Caco-2 (cell line): ENCODE measurements around the gene CNDP1. TPM values are rescaled to one million over a fixed set of nuclear protein-coding genes. Genes with fewer than 3 reads are reported as not detected.

Experiments
- BruUV-seq: library from RNA; stranded (reverse); fragments of 400-500 nt; replicated peaks from 2 replicates; lab custom pipeline; 2021; lab: Mats Ljungman, UMichigan
- CTCF ChIA-PET: fragments of 300-600 bp; sonication (Branson Sonifier 250); formaldehyde crosslinking; loops from one replicate; lab custom pipeline; 2022; ENCODE audit warnings: antibody characterized with exemption; lab: Charles Lee
- POLR2A ChIA-PET: fragments of 300-600 bp; sonication (Branson Sonifier 250); formaldehyde crosslinking; loops from one replicate; lab custom pipeline; 2022; ENCODE audit warnings: antibody characterized with exemption; lab: Charles Lee
- DNase-seq, 2 experiments: peaks; one replicate each; pipeline versions ENCODE4 v3.0.0 to v3.0.0-alpha.2; 2020 to 2022
- H3K27me3 ChIP-seq: replicated peaks from 2 replicates; pipeline ENCODE4 v1.6.0; 2011; ENCODE audit warnings: low read length; ENCODE audit not compliant: control insufficient read depth, insufficient read depth
- H3K36me3 ChIP-seq: 2 replicates; pipeline ENCODE4 v1.5.1; 2011; ENCODE audit warnings: low read length; ENCODE audit not compliant: control insufficient read depth, insufficient read depth
- H3K4me1 ChIP-seq: fragments of 250-450 bp; sonication (Bioruptor Pico); 2 replicates; pipeline ENCODE4 v1.5.1; 2020; ENCODE audit warnings: mild to moderate bottlenecking
- H3K4me3 ChIP-seq: 2 replicates; pipeline ENCODE4 v1.5.1; 2011; ENCODE audit warnings: low read depth, mild to moderate bottlenecking, control low read depth, low read length
- H3K9me3 ChIP-seq: fragments of 250-450 bp; sonication (Bioruptor Pico); 2 replicates; pipeline ENCODE4 v1.5.1; 2020; ENCODE audit warnings: mild to moderate bottlenecking, moderate library complexity
- H3K27ac Mint-ChIP-seq: one replicate; pipeline ENCODE4 v1.8.0; 2022; ENCODE audit warnings: mixed read lengths; ENCODE audit not compliant: unreplicated experiment
- H3K27me3 Mint-ChIP-seq: one replicate; pipeline ENCODE4 v1.8.0; 2022; ENCODE audit warnings: mixed read lengths; ENCODE audit not compliant: insufficient read depth, unreplicated experiment
- H3K36me3 Mint-ChIP-seq: one replicate; pipeline ENCODE4 v1.8.0; 2022; ENCODE audit warnings: mild to moderate bottlenecking, mixed read lengths; ENCODE audit not compliant: insufficient read depth, unreplicated experiment
- H3K4me1 Mint-ChIP-seq: one replicate; pipeline ENCODE4 v1.8.0; 2022; ENCODE audit warnings: low read depth, mixed read lengths; ENCODE audit not compliant: unreplicated experiment
- H3K4me3 Mint-ChIP-seq: one replicate; pipeline ENCODE4 v1.8.0; 2022; ENCODE audit warnings: mild to moderate bottlenecking, moderate library complexity, mixed read lengths; ENCODE audit not compliant: unreplicated experiment
- H3K9me3 Mint-ChIP-seq: one replicate; pipeline ENCODE4 v1.8.0; 2022; ENCODE audit warnings: mixed read lengths; ENCODE audit not compliant: unreplicated experiment
- CTCF ChIP-seq, 2 experiments: fragments of 200-600 bp in 1 of 2; IDR thresholded peaks; 1 replicate in 1 of 2; 2 replicates in 1 of 2; pipeline versions ENCODE4 v1.5.1 to v1.8.0; 2011 to 2022; ENCODE audit warnings: antibody characterized with exemption in 1 of 2, control low read depth in 1 of 2, inconsistent platforms in 1 of 2, low read depth in 1 of 2, low read length in 1 of 2, mild to moderate bottlenecking in 1 of 2, moderate library complexity in 1 of 2; ENCODE audit not compliant: insufficient read depth in 1 of 2, severe bottlenecking in 1 of 2, unreplicated experiment in 1 of 2
- intact Hi-C: fragments of 100-400 bp; cut with micrococcal nuclease; formaldehyde crosslinking; loops from one replicate; pipeline ENCODE4 v1.10.0; 2022; ENCODE audit not compliant: unreplicated experiment
- total RNA-seq: library from RNA; stranded (reverse); gene quantifications from 2 replicates; pipeline ENCODE4 v1.2.3, GENCODE V29; 2022

CNDP1 gene
- total RNA-seq, 1 experiment from 2014 or later: 0.48 TPM

- H3K27me3 Mint-ChIP-seq: no peaks in the 10 kb centered on the region
- Histone ChIP-seq H3K4me3 (no peak overlapping the region), H3K27me3 (no peaks in the 10 kb centered on the region), H3K36me3 (peaks cover 1% of the 10 kb centered on the region), H3K4me1 (peaks cover 17% of the 10 kb centered on the region), H3K9me3 (no peaks in the 10 kb centered on the region)
- peak overlapping the region; percentile 19 for H3K4me3 Mint-ChIP-seq
- no peak for TF ChIP-seq CTCF (IDR thresholded peaks at IDR 0.05; ENCODE audit: insufficient read depth in 1 of 2, low read depth in 1 of 2, low read length in 1 of 2, severe bottlenecking in 1 of 2, unreplicated experiment in 1 of 2)
- no peaks in the 10 kb centered on the region for H3K9me3 Mint-ChIP-seq
- ChIA-PET POLR2A (interaction anchor here (0.9 kb wide), 2 partner anchors 12 to 34 kb away, joined by 3 to 4 read pairs; partner anchors contain the start of gene CNDP2), CTCF (interaction anchor here (1.0 kb wide), 1 partner anchor 44 kb away, joined by 4 read pairs; no protein-coding TSS in a partner anchor)
- H3K4me1 Mint-ChIP-seq: peaks cover 9% of the 10 kb centered on the region
- peaks cover 30% of the 10 kb centered on the region for H3K36me3 Mint-ChIP-seq
- no peak overlapping the region for H3K27ac Mint-ChIP-seq
- BruUV-seq: no TSS peak
- intact Hi-C loops: no loop called here
- no peak for DNase-seq
These were observed 25.9 kb upstream of the CNDP1 start for GRCh38 chr18:74508366-74508765.

DNA sequence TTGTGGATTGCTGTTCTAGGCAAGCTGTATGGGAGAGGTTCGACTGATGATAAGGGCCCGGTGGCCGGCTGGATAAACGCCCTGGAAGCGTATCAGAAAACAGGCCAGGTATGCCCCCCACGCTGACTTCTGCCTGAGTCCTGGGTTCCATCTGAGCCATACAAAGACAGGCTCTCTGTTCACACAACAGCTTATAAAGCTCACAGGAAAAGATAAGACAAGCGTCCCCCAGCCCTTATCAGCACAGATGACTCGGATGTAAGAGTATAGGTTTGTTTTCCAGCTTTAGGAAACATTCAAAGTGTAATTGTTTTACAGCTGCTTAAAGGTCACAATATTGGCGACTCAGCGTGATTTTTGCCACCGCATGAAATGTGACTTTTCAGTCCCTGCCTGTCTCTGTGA lies 25.5 kb upstream of the CNDP1 start:
- H3K9me3 Mint-ChIP-seq: no peaks in the 10 kb centered on the region
- no peak for TF ChIP-seq CTCF (IDR thresholded peaks at IDR 0.05; ENCODE audit: insufficient read depth in 1 of 2, low read depth in 1 of 2, low read length in 1 of 2, severe bottlenecking in 1 of 2, unreplicated experiment in 1 of 2)
- peaks cover 1% of the 10 kb centered on the region; the same call in 1 of the 2 replicates for H3K36me3 ChIP-seq
- H3K27me3 ChIP-seq: no peaks in the 10 kb centered on the region
- peaks cover 30% of the 10 kb centered on the region for H3K36me3 Mint-ChIP-seq
- intact Hi-C loops: loop anchor here (1.0 kb wide), 1 partner anchor 8 kb away; no protein-coding TSS in a partner anchor
- H3K4me3 Mint-ChIP-seq: peak overlapping the region; percentile 19
- no peaks in the 10 kb centered on the region for H3K27me3 Mint-ChIP-seq
- H3K4me1 Mint-ChIP-seq: peaks cover 9% of the 10 kb centered on the region
- peak; percentile 28 to 51 for DNase-seq
- H3K27ac Mint-ChIP-seq: no peak overlapping the region
- H3K4me1 ChIP-seq: peaks cover 17% of the 10 kb centered on the region
- BruUV-seq: no TSS peak
- CTCF ChIA-PET: interaction anchor here (1.0 kb wide), 1 partner anchor 43 kb away, joined by 4 read pairs; no protein-coding TSS in a partner anchor
- H3K4me3 ChIP-seq: no peak overlapping the region
- POLR2A ChIA-PET: interaction anchor here (0.9 kb wide), 2 partner anchors 13 to 33 kb away, joined by 3 to 4 read pairs; partner anchors contain the start of gene CNDP2
- no peaks in the 10 kb centered on the region for H3K9me3 ChIP-seq

DNA sequence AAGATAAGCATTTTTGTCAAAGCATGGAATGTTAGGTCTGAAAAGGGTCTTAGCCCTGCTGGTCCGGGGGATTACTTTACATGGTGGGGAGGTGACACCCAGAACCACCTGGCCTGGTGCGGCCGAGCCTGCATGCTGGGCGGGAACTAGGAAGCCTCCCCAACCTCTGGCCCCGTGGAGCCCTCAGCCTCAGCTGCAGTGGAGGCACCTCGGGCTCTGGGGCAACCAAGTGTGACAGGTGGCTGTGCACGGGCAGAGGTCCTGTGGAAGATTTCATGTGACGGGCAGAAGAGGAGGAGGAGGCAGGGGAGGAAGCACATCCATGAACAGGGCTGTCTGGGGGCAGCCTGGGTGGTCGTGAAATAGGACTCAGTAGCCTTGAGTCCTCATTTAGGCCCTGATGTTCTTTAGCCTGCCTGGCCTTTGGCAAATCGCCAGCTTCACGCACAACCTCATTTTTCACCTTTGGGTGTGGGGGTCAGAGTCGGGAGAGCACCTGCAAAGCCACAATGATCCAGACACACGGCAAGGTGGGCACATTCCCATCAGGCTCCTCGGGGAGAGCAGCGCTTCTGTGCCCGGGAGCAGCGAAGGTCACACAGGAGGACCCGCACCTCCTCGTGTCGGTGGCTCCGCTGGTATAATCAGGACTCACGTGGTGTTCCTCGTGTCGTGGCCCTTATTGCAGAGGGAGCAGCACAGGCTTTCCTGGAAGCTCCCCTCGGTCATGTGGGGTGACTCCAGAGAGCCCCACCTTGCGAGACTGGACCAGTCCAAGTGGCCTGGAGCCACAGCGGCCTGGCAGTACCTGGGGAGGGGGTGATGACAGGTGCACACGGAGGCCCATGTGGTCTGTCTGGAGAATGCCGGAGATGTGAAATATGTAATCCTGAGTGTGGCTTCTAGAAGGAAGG lies 24.2 kb upstream of the CNDP1 start:
- peaks cover 9% of the 10 kb centered on the region for H3K4me1 Mint-ChIP-seq
- H3K9me3 ChIP-seq: no peaks in the 10 kb centered on the region
- intact Hi-C loops: loop anchor here (1.0 kb wide), 1 partner anchor 7 kb away; no protein-coding TSS in a partner anchor
- ChIA-PET CTCF (no interaction called here), POLR2A (no interaction called here)
- TF ChIP-seq CTCF (IDR thresholded peaks at IDR 0.05; ENCODE audit: insufficient read depth in 1 of 2, low read depth in 1 of 2, low read length in 1 of 2, severe bottlenecking in 1 of 2, unreplicated experiment in 1 of 2): no peak
- H3K9me3 Mint-ChIP-seq: no peaks in the 10 kb centered on the region
- no peaks in the 10 kb centered on the region for H3K27me3 Mint-ChIP-seq
- H3K27ac Mint-ChIP-seq: no peak overlapping the region
- peaks cover 36% of the 10 kb centered on the region for H3K36me3 Mint-ChIP-seq
- DNase-seq: no peak
- H3K4me1 ChIP-seq: peaks cover 20% of the 10 kb centered on the region
- no TSS peak for BruUV-seq
- peaks cover 1% of the 10 kb centered on the region; the same call in 1 of the 2 replicates for H3K36me3 ChIP-seq
- H3K4me3 Mint-ChIP-seq: no peak overlapping the region
- no peaks in the 10 kb centered on the region for H3K27me3 ChIP-seq
- no peak overlapping the region for H3K4me3 ChIP-seq
